NCI-H2196 treated with DMSO at 0.1 percent for 48 hours (cell line): Measurements from ENCODE around the gene SAPCD1.

Experiments
- DNase-seq: peaks from one replicate; lab custom pipeline; 2025; ENCODE audit not compliant: unreplicated experiment; lab: John Stamatoyannopoulos, UW

SAPCD1 gene

DNA sequence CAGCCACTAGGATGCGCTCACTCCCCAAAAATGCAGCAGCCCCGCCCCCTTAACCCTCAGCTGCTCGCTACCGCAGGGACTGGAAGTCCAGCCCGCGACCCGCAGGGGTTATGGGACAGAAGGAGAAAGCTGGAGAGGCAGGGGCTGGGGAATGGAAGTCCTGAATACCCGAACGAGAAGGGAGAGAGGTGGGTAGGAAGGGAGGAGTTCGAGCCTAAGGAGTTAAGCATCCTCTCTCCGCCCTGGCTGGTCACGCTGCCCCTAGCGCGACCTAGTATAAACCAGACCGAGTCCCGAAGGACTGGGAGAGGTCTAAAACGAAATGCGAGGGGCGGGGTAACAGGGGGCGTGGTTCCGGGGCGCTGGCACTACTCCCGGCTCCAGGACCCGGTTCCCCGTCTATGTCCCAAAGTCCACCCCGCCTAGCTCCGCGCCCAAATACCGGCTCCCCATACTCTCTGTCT lies 32.9 kb upstream of the SAPCD1 start:
- peak; percentile 70 for DNase-seq

GRCh38 chr6:31729979-31730630 lies 32.4 kb upstream of the SAPCD1 start:
- peak; percentile 50 for DNase-seq

GRCh38 chr6:31730631-31731086 lies 31.8 kb upstream of the SAPCD1 start:
- no peak for DNase-seq

DNA sequence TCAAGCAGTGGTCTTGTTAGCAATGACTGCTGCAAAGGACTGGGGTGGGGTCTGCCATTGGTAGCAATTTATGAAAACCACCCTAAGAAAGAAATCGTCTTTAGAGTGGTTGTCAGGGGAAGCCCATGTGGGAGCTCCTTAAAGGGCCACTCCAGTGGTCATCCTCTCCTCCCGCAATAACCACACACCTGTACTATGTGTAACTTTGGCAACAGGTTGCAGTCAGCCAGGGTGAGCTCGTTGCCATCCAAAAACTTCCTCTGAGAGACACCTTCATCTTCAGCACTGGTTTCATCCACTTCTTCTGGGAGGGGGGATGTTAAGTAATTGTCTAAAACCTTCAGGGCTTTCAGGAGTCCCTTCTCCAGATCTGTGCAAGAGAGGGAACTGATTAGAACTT lies 30.4 kb upstream of the SAPCD1 start:
- no peak for DNase-seq

DNA sequence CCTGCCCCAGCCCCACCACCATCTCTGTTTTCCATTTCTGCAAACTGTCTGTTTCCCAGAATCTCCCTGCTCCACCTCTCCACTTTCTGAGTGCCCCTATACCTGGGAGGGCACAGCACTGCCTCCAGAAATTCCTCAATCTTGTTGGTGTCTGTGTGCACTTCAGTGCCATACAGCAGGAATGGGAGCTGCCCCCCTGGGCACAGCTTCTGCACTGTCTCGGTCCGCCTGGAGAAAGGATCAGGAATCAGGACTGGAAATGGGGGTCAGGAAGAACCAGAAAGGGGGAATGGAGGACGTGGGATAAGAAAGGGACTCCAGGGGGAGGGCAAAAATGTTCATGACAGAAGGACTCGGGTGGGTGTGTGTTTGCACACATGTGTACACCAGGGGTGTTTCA lies 28.7 kb upstream of the SAPCD1 start:
- DNase-seq, result no peak

DNA sequence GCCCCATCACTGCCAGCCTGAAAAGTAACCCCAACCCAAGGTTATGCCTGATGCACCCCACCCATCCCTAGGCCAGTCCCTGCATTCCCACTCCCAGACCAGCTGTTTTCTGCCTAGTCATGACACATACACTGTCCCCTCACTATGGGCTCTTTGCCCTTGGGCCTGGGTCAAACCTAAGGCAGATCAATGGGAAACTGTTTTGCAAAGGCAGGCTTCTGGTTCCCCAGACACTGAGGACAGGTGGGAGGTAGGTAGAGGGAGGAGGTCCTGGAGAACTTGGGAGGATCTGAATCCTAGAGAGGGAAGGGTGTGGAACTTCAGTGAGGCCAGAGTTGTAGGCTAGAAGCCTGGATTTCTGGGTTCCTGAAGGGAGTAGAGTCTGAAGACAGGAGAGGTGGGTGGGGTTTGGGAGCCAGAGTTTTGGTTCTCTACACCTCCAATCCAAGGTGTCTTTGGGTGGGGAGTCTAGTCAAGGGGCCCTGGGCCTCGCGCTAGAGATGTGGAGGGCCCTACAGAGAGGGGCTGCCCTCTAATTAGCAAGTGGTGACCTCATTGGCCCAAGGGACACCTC lies 28.1 kb upstream of the SAPCD1 start:
- no peak for DNase-seq

DNA sequence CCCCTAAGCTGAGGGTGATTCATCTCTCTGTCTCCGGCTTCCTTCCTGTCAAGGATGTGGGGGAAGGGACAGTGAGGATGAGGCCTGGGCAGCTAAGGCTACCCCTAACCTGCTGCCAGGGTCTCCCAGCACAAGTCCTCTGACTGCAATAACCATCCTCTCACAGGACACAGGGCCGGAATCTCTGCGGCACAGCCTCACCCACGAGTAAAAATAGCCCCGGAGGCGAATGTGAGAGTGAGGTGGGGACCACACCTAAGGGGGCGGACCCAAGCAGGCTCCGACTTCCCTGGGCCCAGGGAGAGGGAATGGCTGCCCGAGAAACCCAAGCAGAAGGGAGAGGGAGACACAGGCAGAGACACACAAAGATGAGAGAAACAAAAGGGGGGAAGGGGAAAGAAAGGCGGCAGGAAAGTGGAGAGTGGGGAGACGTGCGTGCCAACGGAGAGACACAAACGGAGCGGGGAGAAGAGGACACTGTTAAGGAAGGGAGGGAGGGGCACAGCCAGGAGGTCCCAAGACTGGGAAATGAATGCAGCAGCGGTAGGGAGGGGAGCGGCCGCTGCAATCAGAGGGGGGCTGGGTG lies 27.5 kb upstream of the SAPCD1 start:
- DNase-seq, result no peak

GRCh38 chr6:31736021-31736767 lies 26.3 kb upstream of the SAPCD1 start, which contains the start of gene CLIC1:
Gene CLIC1, minus strand, starts transcription at chr6:31736530. Its CDS starts 230 bp downstream, at chr6:31736300.
- DNase-seq, result peak; percentile 59

GRCh38 chr6:31736768-31737314 lies 25.6 kb upstream of the SAPCD1 start:
- no peak for DNase-seq

DNA sequence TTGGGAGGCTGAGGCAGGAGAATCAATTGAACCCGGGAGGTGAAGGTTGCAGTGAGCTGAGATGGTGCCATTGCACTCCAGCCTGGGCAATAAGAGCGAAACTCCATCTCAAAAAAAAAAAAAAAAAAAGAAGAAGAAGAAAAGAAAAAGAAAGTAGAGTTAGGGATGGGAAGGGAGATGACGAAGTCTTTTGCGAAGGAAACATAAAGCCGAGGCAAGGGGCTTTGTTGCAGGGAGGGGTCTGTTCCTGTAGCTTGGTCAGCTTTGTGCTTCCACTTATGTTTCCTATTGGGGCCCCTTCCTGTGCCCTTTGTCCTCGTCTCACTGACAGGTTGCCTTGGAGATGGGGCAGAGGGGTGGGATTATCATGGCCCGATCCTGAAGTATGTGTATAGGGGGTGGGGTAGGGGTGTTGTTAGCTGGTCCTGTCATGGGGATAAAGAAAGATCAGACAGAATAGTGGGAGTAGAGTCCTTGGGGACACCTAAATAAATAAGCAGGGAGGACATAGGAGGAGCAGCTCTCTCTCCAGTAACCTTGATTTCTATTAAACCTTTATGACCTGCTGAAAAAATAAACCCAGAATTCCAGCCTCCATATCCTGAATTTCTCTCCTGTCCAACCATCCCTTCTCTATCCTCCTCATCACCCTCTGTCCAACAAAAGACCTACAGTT lies 25.0 kb upstream of the SAPCD1 start:
- DNase-seq, result no peak

DNA sequence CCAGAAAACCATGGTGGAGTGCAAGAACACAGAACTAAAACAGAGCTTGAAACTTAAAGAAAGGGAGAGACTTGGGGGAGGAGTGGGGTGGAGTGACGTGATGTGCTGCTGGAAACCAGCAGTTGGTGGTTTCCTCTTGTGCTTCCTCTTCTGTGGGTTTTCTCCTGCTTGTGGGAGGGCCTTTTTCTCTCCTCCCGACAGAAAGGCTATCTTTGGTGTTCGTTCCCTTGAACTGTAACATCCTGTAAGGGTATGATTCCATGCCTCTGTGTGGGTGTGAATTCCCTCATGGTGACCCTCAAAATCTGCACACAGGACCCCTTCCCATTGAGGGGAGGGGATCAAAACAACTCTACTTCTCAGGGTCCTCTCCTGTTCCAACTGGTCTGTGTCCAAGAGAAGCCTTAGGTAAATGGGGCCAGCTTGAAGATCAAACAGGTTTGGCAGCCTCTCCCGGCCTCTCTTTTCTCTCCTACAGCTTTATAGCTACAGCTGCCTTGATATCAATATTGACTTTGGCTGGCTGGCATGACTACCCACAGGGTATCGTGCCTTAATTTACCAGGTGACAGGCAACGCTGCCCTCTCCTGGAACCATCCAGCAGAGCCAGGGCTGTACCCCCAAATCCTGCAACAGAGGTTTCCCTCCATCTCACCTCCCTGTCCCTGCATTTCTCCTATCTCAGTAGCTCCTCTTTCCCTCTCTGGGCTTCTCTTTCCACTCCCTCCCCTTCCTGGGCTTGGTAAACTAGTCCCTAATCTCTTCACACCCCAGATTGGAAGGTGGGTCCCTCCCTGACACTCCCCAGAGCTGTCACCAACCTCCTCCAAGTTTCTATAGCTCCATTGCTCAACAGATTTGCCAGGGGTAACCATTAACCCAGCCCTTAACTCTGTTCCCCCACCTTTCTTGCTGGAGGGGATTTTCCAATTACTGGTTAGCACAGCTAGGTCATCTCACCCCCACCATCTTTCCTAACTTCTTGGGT lies 24.2 kb upstream of the SAPCD1 start:
- peak; percentile 80 for DNase-seq

GRCh38 chr6:31739639-31740396 lies 22.6 kb upstream of the SAPCD1 start, which contains the start of gene MSH5:
Gene MSH5, plus strand, starts transcription at chr6:31740005. Its CDS starts 462 bp downstream, at chr6:31740467.
- peak; percentile 99 for DNase-seq

DNA sequence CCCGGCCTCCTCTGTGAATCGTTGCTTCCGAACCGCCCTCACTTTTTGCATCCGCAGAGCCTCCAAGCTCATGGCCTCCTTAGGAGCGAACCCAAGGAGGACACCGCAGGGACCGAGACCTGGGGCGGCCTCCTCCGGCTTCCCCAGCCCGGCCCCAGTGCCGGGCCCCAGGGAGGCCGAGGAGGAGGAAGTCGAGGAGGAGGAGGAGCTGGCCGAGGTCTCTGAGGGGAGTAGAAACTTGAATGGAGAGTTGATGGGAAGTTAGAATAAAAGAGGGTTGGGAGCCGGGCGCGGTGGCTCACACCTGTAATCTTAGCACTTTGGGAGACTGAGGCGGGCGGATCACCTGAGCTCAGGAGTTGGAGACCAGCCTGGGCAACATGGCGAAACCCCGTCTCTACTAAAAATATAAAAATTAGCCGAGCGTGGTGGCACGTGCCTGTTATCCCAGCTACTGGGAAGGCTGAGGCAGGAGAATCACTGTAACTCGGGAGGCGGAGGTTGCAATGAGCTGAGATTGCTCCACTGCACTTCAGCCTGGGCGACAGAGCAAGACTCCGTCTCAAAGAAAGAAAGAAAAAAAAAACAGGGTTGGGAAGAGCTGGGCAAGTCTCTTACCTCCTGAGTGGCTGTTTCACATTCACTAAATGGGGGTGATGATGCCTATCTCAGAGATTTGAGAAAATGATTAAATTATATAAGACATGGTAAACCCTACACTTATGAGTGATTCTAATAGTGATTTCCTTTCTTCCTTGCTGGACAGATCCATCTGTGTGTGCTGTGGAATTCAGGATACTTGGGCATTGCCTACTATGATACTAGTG lies 21.8 kb upstream of the SAPCD1 start:
- DNase-seq, result no peak

GRCh38 chr6:31741815-31742214 lies 20.6 kb upstream of the SAPCD1 start:
- DNase-seq, result no peak

DNA sequence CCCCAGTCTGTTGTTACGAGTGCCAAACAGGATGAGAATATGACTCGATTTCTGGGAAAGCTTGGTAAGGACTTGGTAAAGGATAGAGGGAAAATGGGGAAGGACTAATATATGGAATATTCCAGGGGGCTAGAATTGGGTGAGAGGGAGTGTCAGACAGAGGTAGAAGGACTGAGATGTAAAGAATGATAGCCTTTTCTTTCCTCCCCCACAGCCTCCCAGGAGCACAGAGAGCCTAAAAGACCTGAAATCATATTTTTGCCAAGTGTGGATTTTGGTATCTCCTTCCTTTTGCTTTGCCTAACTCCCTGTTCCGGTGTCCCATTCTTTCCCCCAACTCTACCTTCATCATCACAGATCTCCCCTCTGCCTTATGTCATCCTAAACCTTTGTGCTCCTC lies 19.6 kb upstream of the SAPCD1 start:
- no peak for DNase-seq

- no peak for DNase-seq
These were observed 18.0 kb upstream of the SAPCD1 start for GRCh38 chr6:31744422-31744821.

GRCh38 chr6:31749301-31750036 lies 13.0 kb upstream of the SAPCD1 start:
- DNase-seq, result no peak
